Activated gamma-delta T cell treated with anti-CD3 and anti-CD28 coated beads, Interleukin-2, amount 50 U/mL, for 16 hours (primary cell): ENCODE measurements around the gene RTN4IP1.
"Not testable (repeated sequence)": the region's sequence is repeated elsewhere in the genome, so short reads cannot be mapped to it uniquely, and the experiment has no call there.

Source experiments
- DNase-seq: peaks from one replicate; pipeline ENCODE4 v3.0.0-alpha.2; 2020; ENCODE audit warnings: low read depth

The RTN4IP1 gene

DNA sequence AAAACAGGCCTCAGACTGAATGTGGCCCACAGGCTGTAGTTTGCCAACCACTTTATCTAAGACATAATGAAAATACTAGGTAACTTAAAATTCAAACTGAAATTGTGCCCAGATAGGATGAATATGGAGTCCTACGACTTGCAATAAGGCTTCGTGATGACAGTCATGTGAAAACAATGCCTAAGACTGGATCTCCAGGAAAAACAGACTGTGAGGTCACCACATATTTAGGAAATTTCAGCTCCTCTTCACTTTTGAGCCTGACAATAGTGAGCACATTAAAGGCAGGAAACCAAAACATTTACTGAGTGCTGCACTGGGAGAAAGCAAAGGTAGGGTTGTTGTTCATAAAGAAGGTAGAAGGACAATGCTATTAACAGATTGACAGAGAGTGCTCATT lies 50.0 kb downstream of the RTN4IP1 start:
- DNase-seq = no peak

DNA sequence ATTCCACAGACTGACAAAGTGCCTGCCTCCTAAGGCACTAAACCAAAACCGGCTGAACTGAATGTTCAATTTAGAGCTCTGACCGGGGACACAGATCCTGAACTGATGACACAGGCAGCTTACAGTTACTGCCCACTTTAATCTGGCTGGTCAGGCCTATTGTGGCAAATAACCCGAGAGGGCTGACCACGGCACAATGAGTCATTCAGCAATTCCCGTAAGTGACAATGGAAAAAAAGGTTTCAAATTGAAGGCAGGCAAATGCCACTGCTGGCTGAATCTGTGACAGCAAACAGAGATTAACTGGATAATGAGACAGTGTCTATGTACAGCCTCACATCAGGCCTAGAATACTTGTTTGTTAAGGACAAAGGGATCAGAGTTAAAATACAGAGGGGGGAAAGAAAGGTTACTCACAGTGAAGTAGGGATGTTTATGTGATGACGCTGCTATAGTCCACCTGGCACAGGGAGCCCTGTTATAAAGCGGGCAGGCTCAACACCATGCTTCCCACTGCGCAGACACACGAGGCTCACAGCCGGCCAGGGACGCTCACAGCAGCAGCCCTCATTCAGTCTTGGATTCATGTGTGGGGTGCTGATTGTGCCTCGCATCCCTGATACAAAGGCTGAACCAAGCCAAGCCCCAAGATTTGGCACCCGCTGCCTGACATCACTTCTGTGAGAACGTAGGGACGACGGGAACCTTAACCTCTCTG lies 54.4 kb downstream of the RTN4IP1 start:
- no peak for DNase-seq

DNA sequence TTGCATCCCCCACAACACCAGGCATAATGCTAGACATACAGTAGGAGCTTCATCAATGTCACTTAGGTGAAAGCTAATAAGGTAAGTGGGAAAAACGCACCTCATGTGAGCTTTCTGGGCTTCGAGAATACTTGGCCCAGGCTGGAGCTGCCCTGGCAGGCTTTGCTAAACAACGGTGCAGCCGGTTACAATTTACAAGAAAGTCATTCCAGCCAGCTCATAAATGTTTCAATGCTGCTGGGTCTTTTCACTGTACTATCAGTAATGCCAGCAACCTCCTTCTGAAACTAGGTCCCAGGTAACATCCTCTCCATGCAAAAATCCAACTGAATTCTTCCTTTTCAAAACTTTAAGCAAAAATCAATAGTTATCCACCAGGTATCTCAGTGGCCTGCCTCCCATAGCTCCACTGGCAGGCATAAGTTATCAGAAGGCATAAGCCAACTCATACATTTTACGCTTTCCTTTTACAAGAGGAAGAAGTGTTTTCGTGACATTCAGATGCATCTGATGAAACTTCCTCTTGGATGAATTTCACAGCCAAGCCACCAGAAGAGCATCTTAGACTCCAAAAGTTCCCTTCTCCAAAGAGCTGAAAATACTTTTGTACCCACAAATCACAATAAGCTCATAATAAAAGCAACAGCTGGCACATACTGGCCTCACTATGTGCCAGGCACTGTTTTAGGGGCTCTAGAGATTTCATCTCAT lies 56.3 kb downstream of the RTN4IP1 start:
- no peak for DNase-seq

DNA sequence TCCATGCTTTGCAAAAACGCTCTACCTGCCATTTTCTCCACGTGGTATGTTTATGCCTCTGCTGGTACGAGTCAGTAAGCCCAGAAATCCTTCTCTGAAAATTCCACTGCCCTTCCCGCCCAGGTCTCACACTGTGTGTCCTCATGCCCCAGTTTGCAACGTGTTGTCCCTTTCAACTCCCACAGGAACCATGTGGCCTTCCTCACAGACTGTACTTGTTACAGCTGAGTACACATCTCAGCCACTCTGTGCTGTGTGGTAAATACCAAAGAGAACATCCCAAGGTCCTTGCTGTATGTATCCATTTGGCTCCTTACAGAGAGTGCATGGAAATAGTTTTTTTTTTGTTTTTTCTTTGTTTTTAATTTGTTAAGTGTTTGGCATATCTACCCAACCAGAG lies 56.9 kb downstream of the RTN4IP1 start:
- DNase-seq = no peak

DNA sequence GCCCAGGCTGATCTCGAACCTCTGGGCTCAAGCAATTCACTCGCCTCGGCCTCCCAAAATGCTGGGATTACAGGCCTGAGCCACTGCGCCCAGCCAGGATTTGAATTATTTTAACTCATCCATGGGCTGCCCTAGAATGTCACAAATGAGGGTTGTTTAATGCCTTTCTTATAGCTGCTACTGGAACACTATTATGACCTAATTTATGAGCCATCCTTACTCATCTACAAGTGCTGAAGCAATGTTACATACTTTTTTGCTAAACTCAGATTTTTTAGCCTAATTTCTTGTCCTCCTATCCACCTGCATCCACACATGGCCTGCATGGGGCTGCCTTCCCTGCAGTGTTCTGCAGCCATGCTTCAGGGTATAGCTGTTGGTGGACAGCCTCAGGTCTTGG lies 59.9 kb downstream of the RTN4IP1 start:
- DNase-seq = no peak

DNA sequence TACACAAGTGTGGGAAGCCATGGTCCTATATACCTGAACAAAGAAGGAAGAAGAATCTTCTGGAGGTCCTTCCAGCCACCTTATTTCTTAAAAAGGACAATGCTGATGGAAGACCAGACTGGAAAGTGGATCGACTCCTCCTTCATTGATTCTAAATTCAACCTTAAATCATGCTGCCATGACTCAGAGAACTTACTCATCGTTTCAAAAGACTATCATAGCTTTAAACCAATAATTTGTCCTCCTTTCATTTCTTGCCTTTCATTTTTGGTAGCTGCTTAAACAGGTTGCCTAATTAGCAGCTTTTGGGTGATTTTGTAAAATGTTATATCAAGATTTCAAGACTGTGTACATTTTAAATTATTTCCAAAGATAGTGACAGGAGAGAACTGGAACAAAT lies 60.8 kb downstream of the RTN4IP1 start:
- no peak for DNase-seq

DNA sequence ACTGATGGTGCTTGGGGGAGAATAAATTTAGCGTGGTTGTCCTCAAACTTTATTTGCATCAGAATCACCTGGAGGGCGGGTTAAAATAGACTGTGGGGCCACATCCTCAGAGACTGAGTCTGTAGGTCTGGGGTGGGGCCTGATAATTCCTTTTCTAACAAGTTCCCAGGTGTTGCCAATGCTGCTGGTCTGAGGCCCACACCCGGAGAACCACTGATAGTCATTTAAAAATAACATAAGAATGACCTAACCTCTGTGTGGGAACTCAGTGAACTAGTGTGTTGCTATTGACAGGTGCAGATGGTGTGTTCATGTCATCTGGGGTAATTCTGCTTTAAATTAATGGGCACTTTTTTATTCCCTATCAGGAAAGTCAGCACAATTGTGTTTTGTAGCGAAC lies 64.8 kb downstream of the RTN4IP1 start:
- DNase-seq = no peak

DNA sequence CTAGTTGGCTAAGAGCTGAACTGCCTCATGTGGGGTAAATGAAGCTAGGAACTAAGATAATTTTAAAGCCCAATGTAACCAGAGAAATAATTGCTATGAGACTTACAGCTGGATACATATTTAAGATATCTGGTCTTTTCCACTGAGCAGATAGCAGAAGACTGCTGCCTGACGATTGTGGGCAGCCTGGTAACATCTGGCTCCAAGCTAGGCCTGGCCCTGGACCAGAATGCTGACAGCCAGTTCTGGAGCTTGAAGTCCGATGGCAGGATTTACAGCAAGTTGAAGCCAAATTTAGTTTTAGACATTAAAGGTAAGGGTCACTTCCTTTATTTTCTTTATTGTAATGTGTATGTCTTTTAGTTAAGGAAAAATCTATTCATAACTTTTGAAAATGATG lies 65.7 kb downstream of the RTN4IP1 start:
- DNase-seq = no peak

DNA sequence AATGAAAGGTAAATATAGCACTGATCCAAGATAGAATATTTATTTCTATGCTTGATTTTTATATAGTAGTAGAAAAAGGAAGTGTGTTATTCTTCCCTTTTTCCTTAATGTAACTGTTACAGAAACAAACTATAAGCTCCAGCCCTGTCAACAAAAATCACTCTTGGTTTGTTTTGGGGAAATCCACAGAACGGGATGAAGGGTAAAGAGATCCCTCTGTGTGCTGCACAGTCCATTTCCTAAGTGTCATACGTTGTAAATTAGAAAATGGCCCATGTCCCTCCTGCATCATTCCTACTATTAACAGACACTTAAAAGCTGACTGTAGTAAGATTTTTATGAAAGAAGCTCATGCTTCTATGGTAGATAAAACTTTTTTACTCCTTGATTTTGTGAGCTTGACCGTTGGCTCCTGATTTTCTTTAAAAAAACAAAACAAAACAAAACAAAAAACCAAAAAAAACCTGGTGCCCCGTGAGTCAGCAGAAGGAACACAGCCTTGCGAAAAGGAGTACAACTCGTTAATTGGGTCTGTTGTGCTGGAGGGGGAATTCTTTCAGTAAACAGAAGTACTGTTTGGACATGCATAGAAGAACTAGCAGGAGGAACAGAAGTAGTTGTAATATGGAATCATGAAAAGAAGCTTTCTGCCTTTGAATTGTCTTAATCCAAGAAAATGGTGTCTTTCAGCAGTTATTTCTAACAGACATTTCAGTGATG lies 67.5 kb downstream of the RTN4IP1 start:
- DNase-seq = no peak

DNA sequence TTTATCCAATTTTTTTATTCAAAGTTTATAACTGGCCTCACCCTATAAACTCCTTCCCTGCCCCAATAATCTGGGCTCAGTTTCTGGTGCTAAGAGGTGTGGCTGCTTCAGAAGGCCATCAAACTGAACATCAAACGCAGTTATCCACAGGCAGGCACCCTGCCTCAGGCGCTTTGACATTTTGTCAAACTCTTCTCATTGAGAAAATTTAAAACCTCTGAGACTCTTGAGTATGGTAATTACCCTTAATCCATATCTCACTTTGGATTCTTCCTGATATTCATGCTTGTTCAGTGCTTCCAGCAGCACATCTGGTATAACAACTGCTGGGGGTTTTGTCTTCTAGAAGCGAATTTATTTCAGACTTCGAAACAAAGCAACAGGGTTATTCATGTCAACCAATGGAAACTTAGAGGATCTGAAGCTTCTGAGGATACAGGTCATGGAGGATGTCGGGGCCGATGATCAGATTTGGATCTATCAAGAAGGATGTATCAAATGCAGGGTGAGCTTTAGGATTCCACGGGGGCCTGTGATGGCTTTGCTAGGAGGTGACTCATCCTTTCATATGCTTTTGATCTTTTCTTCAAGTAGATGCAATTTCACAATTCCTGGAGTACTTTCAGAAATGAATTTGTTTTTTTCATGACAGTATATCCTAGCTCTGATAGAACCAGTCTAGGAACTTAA lies 68.2 kb downstream of the RTN4IP1 start:
- DNase-seq = no peak

DNA sequence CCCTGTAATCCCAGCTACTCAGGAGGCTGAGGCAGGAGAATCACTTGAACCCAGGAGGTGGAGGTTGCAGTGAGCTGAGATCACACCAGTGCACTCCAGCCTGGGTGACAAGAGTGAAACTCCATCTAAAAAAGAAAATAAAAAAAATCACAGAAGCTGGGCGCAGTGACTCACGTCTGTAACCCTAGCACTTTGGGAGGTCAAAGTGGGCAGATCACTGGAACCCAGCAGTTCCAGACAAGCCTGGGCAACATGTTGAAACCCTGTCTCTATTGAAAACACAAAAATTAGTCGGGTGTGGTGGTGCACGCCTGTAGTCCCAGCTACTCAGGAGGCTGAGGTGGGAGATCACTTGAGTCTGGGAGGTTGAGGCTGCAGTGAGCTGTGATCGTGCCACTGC lies 69.6 kb downstream of the RTN4IP1 start:
- DNase-seq = not testable (repeated sequence)

DNA sequence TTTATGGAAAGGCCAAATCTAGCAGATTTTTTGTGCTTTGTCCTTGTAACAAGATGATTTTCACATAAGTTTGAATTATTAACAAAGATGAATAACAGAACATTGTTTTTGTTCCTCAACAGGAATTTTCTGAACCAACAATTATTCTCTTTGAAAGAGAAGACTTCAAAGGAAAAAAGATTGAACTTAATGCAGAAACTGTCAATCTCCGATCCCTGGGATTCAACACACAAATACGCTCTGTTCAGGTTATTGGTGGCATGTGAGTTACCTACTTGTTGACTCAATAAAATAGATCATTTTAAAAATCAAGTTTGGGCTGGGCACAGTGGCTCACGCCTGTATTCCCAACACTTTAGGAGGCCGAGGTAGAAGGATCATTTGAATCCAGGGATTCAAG lies 70.9 kb downstream of the RTN4IP1 start:
- DNase-seq = no peak

DNA sequence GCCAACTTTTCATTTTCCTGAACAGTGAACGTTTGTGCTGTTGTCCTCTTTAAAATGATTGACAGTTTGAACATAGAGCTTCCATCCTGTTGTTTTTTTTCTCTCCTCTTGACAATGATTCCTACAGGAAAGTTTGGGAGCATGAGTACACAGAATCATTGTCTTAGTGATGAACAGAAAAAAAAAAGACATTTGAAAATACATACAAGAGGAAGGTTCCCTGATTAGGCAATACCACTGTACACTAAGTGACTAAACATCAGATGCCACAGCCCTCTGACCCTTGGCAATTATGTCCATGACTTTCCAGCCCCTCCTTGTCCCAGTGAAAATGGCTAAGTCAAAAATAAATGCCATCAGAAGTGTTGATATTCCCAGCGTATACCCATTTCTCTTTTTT lies 71.5 kb downstream of the RTN4IP1 start:
- no peak for DNase-seq

DNA sequence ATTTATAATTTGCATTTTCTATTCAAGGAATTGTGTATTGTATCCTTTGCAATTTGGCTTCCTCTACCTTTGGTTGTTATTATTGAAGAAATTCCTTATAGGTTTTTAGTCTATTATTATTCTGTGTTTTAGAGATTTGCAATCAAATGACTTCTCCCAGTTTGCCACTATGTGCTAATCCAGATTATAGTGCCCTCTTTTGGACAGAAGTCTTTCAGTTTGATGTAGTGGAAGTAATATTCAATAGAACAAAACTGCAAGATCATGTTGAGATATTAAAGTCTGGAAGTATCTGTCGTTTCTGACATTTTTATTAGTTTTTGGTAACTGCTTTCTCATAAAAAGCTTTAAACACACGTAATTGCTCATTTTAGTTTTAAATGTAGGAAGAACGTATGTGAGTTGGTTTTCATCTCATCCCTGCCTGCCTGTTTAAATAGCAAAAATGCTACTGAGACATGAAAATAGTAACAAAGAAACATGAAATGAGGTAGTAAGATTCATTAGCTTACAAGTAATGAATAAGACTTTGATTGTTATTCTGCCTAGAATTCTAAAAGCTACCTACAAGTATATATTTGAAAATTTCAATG lies 72.8 kb downstream of the RTN4IP1 start:
- DNase-seq = no peak

DNA sequence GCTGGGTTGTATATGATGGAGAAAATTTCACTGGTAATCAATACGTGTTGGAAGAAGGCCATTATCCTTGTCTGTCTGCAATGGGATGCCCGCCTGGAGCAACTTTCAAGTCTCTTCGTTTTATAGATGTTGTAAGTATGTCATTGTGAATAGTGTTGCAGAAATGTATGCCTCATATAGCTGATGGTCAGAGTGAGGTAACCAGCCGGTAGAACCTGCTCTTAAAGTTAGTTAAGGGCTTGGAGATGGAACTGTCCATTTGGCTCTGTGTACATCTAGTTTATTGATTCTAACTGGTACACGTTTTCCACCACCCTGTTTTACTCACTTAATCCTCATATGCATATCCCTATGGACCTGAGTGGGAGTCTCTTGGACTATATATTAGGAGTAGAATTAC lies 73.5 kb downstream of the RTN4IP1 start:
- no peak for DNase-seq

DNA sequence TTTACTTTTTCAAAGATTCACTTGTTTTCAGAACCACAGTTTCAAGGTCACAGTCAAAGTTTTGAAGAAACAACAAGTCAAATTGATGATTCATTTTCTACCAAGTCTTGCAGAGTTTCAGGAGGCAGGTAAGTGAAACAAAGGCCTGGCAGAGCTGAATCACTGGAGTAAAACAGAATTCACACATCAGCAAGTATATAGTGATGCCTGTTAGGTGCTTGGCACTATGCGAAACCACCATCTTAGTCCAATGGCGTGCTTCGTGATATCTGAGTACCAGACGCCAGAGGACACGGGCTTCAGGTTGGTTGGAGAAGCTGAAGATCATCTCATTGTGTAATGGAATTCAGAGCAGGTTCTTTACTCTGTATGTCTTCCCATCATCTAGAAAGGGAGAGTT lies 75.9 kb downstream of the RTN4IP1 start:
- DNase-seq = no peak

DNA sequence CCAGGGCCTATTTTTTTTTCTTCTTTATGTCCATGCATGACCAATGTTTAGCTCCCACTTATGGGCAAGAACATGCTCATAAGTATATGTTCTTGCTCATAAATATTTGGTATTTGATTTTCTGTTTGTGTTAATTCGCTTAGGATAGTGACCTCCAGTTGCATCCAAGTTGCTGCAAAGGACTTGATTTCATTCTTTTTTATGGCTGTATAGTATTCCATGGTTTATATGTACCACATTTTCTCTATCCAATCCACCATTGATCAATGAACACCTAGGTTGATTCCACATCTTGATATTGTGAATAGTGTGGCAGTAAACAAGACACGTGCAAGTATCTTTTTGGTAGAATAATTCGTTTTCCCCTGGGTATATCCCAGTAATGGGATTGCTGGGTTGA lies 78.1 kb downstream of the RTN4IP1 start:
- DNase-seq = no peak

DNA sequence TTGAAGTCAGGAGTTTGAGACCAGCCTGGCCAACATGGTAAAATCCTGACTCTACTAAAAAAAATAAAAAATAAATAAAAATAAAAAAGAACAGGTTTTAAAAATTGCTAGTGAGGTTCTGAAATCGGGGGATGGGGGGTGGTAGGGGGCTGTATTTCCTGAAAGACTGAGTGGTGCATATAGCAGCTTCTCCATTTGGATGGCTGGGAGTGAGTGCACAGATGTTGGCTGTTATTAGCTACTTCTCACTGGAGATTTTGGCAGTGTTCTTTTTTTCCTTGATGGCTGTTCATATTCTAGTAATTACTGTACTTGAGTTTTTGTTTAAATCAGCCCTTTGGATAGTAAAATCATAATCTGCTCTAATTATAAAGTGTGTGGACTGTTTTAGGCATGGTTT lies 79.8 kb downstream of the RTN4IP1 start:
- no peak for DNase-seq

DNA sequence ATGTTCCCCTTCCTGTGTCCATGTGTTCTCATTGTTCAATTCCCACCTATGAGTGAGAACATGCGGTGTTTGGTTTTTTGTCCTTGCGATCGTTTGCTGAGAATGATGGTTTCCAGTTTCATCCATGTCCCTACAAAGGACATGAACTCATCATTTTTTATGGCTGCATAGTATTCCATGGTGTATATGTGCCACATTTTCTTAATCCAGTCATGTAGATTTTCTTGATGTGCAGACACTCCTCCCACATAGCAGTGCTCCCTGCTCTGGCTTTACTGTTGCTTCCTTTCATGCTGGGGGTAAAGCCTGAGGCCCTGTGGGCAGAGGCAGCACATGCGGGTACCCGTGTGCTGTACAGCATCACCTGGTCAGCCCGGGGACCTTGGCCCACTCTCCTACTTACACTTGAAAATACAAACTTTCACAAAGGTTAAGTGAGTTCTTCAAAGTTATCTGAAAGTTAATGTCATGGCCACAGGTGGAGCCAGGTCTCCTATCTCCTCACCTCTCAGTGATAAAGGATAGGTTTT lies 80.3 kb downstream of the RTN4IP1 start:
- DNase-seq = not testable (repeated sequence)

DNA sequence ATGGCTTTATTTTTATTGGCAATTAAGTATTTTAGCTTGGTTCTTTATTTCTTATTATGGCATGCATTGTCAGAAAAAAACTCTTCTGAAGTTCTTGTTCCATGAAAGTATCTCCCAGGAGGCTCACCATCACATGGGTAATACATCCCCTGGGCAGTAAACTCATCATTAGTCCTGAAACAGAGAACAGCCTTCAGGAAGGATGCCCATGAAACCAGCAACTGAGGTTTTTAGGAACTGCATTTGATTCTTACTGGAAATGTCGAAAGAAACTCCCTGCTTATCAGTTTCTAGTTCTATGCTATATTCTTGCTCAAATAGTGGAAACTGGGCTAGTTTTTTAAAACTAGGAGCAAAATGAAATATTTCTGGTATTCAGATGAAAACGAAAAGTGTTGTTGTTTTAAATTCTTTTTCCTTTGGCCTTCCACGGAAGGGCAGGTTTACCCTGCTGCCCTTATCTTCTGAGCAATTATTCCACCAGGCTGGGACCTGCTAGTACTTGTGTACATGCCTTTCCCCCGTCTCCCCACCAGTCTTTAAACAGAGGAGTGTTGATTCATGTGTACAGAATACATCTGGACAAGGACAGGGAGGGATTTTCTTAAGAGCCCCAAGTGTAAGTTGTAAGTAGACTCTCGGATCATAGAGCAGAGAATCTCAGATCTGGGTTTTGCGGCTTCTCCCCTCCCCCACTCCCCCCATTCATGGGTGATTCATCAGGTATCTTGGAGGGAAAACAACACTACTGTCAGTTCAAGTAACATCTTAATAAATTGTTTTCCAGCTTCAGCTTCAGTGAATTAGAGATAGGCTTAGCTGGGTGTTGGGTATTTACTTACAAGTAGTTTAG lies 81.5 kb downstream of the RTN4IP1 start:
- DNase-seq = no peak
